Thyroid gland (tissue), 4 donors: ENCODE measurements around the gene BACH1. TPM values are rescaled to one million over a fixed set of nuclear protein-coding genes. Genes with fewer than 3 reads are reported as not detected.

ENCODE experiments used
- DNase-seq, 2 donors: peaks; one replicate each; pipeline ENCODE4 v3.0.0-alpha.2; 2019
- H3K27ac ChIP-seq, 3 donors: fragments of 200-600 bp; sonication (generic); 1 replicate in 2 of 3; 2 replicates in 1 of 3; pipeline ENCODE4 v1.5.1; 2016 to 2019; ENCODE audit warnings: mild to moderate bottlenecking in 1 of 3, moderate library complexity in 1 of 3
- H3K27me3 ChIP-seq: fragments of 200-600 bp; sonication (generic); one replicate; pipeline ENCODE4 v1.5.1; 2019
- H3K36me3 ChIP-seq, 2 donors: fragments of 200-600 bp; sonication (generic); one replicate each; pipeline ENCODE4 v1.5.1; 2016 to 2019
- H3K4me1 ChIP-seq, 2 donors: fragments of 200-600 bp; sonication (generic); one replicate each; pipeline ENCODE4 v1.5.1; 2017 to 2019
- H3K4me3 ChIP-seq, 3 donors: fragments of 200-600 bp; sonication (generic); replicated peaks in 1 of 3; 1 replicate in 2 of 3; 2 replicates in 1 of 3; pipeline ENCODE4 v1.5.1; 2016; ENCODE audit warnings: mild to moderate bottlenecking in 1 of 3
- H3K9me3 ChIP-seq: fragments of 200-600 bp; sonication (generic); one replicate; pipeline ENCODE4 v1.5.1; 2017
- CTCF ChIP-seq, 6 experiments: fragments of 200-600 bp in 3 of 6; fragments of 450-650 bp in 3 of 6; sonication (generic) in 3 of 6; IDR thresholded peaks; one replicate each; pipeline ENCODE4 v1.5.1; 2016 to 2019; ENCODE audit warnings: antibody characterized with exemption in 6 of 6, mild to moderate bottlenecking in 2 of 6, inconsistent platforms in 1 of 6, moderate library complexity in 1 of 6
- POLR2A ChIP-seq, 2 donors: fragments of 450-650 bp; IDR thresholded peaks; one replicate each; pipeline ENCODE4 v1.6.1; 2017; ENCODE audit warnings: antibody characterized with exemption in 2 of 2, mild to moderate bottlenecking in 2 of 2, moderate library complexity in 1 of 2
- WGBS, 2 donors: methylation state at CpG; one replicate each; pipeline ENCODE4 v1.1.5; 2017; 5-methylcytosine and 5-hydroxymethylcytosine counted together
- intact Hi-C: fragments of 100-400 bp; cut with DNase I; formaldehyde crosslinking; loops from one replicate; pipeline ENCODE4 v1.15.1; 2023
- total RNA-seq, 4 donors: library from RNA; depleted of rRNA; stranded (reverse); fragments of >200 nt; gene quantifications; one replicate each; pipeline ENCODE4 v1.2.3, GENCODE V29; 2016

BACH1 gene
- total RNA-seq, 4 donors from 2014 or later = 36.3 to 89.9 (median 64.9) TPM

GRCh38 chr21:29360799-29361765 is 62.4 kb downstream of the BACH1 start:
- H3K4me3 ChIP-seq = no peak overlapping the region
- DNase-seq = no peak
- TF ChIP-seq CTCF (IDR thresholded peaks at IDR 0.05) (no peak), POLR2A (IDR thresholded peaks at IDR 0.05) (no peak)
- no peaks in the 10 kb centered on the region for H3K36me3 ChIP-seq
- 81 to 83% methylated on average over 9 of the region's 9 CpGs for WGBS, 2 donors
- H3K27me3 ChIP-seq = no peaks in the 10 kb centered on the region
- peaks cover 0 to 4% of the 10 kb centered on the region in 2 donors for H3K4me1 ChIP-seq
- H3K9me3 ChIP-seq = no peaks in the 10 kb centered on the region
- H3K27ac ChIP-seq = no peak overlapping the region
- intact Hi-C loops = no loop called here

- 97 to 98% methylated on average over 3 of the region's 3 CpGs for WGBS, 2 donors
- TF ChIP-seq POLR2A (IDR thresholded peaks at IDR 0.05) (no peak), CTCF (IDR thresholded peaks at IDR 0.05) (no peak)
- Histone ChIP-seq H3K27ac (no peak overlapping the region), H3K36me3 (no peaks in the 10 kb centered on the region), H3K27me3 (no peaks in the 10 kb centered on the region), H3K9me3 (no peaks in the 10 kb centered on the region), H3K4me1 (peaks cover 0 to 4% of the 10 kb centered on the region in 2 donors), H3K4me3 (no peak overlapping the region)
- DNase-seq = no peak
- intact Hi-C loops = no loop called here
These were observed 64.0 kb downstream of the BACH1 start for GRCh38 chr21:29362758-29363157.

GRCh38 chr21:29365661-29366265 is 67.0 kb downstream of the BACH1 start:
- Histone ChIP-seq H3K9me3 (no peaks in the 10 kb centered on the region), H3K27ac (no peak overlapping the region), H3K4me3 (no peak overlapping the region), H3K4me1 (peaks cover 0 to 4% of the 10 kb centered on the region in 2 donors), H3K27me3 (no peaks in the 10 kb centered on the region), H3K36me3 (no peaks in the 10 kb centered on the region)
- WGBS, 2 donors = 47 to 61% methylated on average over 8 of the region's 8 CpGs
- intact Hi-C loops = no loop called here
- no peak for DNase-seq
- TF ChIP-seq CTCF (IDR thresholded peaks at IDR 0.05) = no peak
- no peak for TF ChIP-seq POLR2A (IDR thresholded peaks at IDR 0.05)

- TF ChIP-seq POLR2A (IDR thresholded peaks at IDR 0.05) (no peak), CTCF (IDR thresholded peaks at IDR 0.05) (no peak)
- no peak overlapping the region for H3K4me3 ChIP-seq
- no peak overlapping the region for H3K27ac ChIP-seq
- DNase-seq = no peak
- peaks cover 0 to 4% of the 10 kb centered on the region in 2 donors for H3K4me1 ChIP-seq
- no peaks in the 10 kb centered on the region for H3K9me3 ChIP-seq
- intact Hi-C loops = no loop called here
- WGBS, 2 donors = 93 to 97% methylated on average over 3 of the region's 3 CpGs
- H3K27me3 ChIP-seq = no peaks in the 10 kb centered on the region
- no peaks in the 10 kb centered on the region for H3K36me3 ChIP-seq
These were observed 67.8 kb downstream of the BACH1 start for GRCh38 chr21:29366532-29366931.

GRCh38 chr21:29367335-29367734 is 68.6 kb downstream of the BACH1 start:
- WGBS, 2 donors = 94 to 100% methylated on average over 2 of the region's 2 CpGs
- TF ChIP-seq CTCF (IDR thresholded peaks at IDR 0.05) = no peak
- TF ChIP-seq POLR2A (IDR thresholded peaks at IDR 0.05) = no peak
- Histone ChIP-seq H3K4me3 (no peak overlapping the region), H3K9me3 (no peaks in the 10 kb centered on the region), H3K27ac (no peak overlapping the region), H3K4me1 (peaks cover 0 to 4% of the 10 kb centered on the region in 2 donors), H3K36me3 (no peaks in the 10 kb centered on the region), H3K27me3 (no peaks in the 10 kb centered on the region)
- DNase-seq = no peak
- intact Hi-C loops = no loop called here
